ENCODE measurements around the gene GABRR1. TPM values are rescaled to one million over a fixed set of nuclear protein-coding genes. Genes with fewer than 3 reads are reported as not detected.

Gene GABRR1
- total and polyA plus RNA-seq, 2 of the 13 experiments (the other 11 are each of a cell fraction or from before 2014, with no cell fraction given), result not detected

DNA sequence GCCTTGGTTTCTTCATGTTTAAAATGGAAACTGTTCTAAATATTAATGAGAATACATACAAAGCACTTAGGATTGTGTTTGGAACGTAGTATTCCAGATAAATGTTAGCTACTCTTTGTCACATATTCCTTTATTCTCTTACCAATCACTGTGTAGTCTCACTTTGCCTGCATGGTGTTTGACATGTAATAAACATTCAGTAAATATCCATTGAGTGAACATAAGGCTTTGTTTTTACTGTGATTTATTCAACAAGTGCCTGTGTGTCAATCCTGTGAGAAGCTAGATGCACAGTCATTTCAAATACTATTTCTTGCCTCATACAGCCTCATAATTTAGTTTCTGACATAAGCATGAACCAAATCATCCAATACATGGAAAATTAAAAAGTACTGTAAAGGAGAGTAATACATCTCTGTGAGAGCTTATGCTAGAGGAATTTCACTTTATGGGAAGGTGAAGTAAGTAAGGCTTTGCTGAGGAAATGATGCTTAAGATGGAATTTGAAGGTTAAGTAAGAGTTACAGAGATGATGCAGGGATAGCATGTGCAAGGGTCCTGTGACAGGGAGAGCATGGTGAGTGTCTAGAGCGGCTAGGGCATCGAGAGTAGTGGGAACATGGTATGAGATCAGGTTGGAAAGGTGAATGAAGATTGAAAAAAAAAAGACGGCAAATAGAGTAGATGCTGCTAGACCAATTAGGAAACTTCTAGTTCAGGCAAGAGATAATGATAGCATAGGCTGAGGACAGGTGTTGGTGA, 56.6 kb downstream of the GABRR1 start:
- in situ Hi-C loops (cut with HindIII; ENCODE audit: extremely low pct_ligation_motif_present, low pct_unique_long_range_greater_than_20kb), result no loop called here
- Histone ChIP-seq H3K4me1 (ENCODE audit: insufficient read depth, low read length) (no peaks in the 10 kb centered on the region), H3K27me3 (ENCODE audit: control insufficient read depth in 1 of 2, insufficient read depth in 2 of 2, low read length in 2 of 2) (no peaks in the 10 kb centered on the region), H3K4me2 (ENCODE audit: low read depth, low read length) (no peak overlapping the region), H3K36me3 (replicated peaks in 1 of 2; ENCODE audit: control insufficient read depth in 1 of 2, insufficient read depth in 2 of 2, low read length in 2 of 2) (peaks cover 8 to 47% of the 10 kb centered on the region in 2 experiments), H3K27ac (ENCODE audit: extremely low read length, insufficient read depth, low read length) (no peak overlapping the region), H3K79me2 (ENCODE audit: insufficient read depth, low read length) (no peaks in the 10 kb centered on the region), H2AFZ (ENCODE audit: low read length) (no peak overlapping the region), H3K9ac (ENCODE audit: insufficient read depth, low read depth, low read length) (no peak overlapping the region), H3K4me3 (replicated peaks in 1 of 3; ENCODE audit: insufficient read depth in 1 of 3, low read depth in 2 of 3, low read length in 3 of 3) (no peak overlapping the region), H3K9me3 (ENCODE audit: low read length) (no peaks in the 10 kb centered on the region), H4K20me1 (ENCODE audit: insufficient read depth, low read length) (no peaks in the 10 kb centered on the region; the same call in 1 of the 2 replicates)
- CTCF ChIA-PET (ENCODE audit: low intra/inter-chr PET ratio, low total read pairs), result no interaction called here
- intact Hi-C loops (cut with micrococcal nuclease; ENCODE audit: unreplicated experiment), result no loop called here
- FAIRE-seq, result no peak
- DNase-seq (ENCODE audit: low spot score), result no peak
- no TSS peak for BruUV-seq (replicated peaks)
- no peak for TF ChIP-seq TSC22D2 (CRISPR knock-in tag; IDR thresholded peaks at IDR 0.05; ENCODE audit: borderline replicate concordance)
- TF ChIP-seq, protein P1, sequence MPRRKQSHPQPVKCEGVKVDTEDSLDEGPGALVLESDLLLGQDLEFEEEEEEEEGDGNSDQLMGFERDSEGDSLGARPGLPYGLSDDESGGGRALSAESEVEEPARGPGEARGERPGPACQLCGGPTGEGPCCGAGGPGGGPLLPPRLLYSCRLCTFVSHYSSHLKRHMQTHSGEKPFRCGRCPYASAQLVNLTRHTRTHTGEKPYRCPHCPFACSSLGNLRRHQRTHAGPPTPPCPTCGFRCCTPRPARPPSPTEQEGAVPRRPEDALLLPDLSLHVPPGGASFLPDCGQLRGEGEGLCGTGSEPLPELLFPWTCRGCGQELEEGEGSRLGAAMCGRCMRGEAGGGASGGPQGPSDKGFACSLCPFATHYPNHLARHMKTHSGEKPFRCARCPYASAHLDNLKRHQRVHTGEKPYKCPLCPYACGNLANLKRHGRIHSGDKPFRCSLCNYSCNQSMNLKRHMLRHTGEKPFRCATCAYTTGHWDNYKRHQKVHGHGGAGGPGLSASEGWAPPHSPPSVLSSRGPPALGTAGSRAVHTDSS (CRISPR knock-in tag; conservative IDR thresholded peaks at IDR 0.05), result no peak
- TF ChIP-seq SMAD3 (CRISPR knock-in tag; IDR thresholded peaks at IDR 0.05), result no peak
- TF ChIP-seq SAP130 (CRISPR knock-in tag; IDR thresholded peaks at IDR 0.05; ENCODE audit: low read depth), result no peak
- TF ChIP-seq, protein P2, sequence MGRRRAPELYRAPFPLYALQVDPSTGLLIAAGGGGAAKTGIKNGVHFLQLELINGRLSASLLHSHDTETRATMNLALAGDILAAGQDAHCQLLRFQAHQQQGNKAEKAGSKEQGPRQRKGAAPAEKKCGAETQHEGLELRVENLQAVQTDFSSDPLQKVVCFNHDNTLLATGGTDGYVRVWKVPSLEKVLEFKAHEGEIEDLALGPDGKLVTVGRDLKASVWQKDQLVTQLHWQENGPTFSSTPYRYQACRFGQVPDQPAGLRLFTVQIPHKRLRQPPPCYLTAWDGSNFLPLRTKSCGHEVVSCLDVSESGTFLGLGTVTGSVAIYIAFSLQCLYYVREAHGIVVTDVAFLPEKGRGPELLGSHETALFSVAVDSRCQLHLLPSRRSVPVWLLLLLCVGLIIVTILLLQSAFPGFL (CRISPR knock-in tag; IDR thresholded peaks at IDR 0.05), result no peak
- POLR2A ChIA-PET, result no interaction called here
- ATAC-seq, result no peak
- WGBS (ENCODE audit: low lambda C conversion rate), result 98% methylated on average over 4 of the region's 4 CpGs
